K562 treated with DMSO at 1 percent for 12 hours (cell line): Measurements from ENCODE around the gene PAF1. TPM values are rescaled to one million over a fixed set of nuclear protein-coding genes. Genes with fewer than 3 reads are reported as not detected.

Experiments used
- total RNA-seq: library from RNA; unstranded; fragments of 300-600 nt; gene quantifications from 2 replicates; pipeline ENCODE4 v1.2.3, GENCODE V29; 2022; ENCODE audit not compliant: insufficient read depth

The PAF1 gene
- total RNA-seq, result 36.9 and 49.1 TPM in 2 replicates

DNA sequence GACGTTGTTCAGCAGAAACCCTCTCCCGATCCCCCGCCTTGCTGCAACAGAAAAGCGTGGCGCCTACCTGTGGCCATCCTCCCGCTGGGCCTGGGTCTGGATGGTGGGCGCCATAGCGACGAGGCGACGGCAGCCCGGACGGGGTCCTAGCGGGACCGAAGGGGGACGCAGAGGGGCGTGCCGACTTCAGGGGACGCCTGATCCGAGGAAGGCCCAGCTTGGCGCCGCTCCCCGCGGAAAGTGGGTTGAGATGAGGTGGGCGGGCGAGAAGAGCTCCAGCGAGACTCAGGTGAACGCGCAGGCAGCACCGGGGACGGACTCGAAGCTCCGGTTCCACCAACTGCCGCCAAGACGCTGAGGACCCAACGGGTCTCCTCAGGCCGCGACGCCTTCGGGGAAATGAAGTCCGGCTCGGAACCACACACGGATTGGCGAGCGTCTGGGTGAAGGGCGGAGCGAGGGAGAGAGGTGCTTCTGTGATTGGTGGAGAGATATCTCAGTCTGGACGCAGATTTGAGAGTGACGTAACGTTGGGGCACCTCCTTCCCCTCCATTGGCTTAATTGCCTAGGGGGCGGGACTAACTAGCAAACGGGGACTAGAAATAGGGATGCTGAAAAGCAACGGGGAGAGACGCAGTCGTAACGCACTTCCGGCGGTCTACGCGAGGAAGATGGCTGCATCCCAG is at the start of gene PAF1, which contains the start of gene MED29:
Gene PAF1 (minus strand): TSS at position 356 of the 687 bp plus-strand sequence. CDS start 242 bp downstream, at position 114.
Gene MED29 (plus strand): TSS at position 628 of the 687 bp plus-strand sequence. CDS start 45 bp downstream, at position 673.

DNA sequence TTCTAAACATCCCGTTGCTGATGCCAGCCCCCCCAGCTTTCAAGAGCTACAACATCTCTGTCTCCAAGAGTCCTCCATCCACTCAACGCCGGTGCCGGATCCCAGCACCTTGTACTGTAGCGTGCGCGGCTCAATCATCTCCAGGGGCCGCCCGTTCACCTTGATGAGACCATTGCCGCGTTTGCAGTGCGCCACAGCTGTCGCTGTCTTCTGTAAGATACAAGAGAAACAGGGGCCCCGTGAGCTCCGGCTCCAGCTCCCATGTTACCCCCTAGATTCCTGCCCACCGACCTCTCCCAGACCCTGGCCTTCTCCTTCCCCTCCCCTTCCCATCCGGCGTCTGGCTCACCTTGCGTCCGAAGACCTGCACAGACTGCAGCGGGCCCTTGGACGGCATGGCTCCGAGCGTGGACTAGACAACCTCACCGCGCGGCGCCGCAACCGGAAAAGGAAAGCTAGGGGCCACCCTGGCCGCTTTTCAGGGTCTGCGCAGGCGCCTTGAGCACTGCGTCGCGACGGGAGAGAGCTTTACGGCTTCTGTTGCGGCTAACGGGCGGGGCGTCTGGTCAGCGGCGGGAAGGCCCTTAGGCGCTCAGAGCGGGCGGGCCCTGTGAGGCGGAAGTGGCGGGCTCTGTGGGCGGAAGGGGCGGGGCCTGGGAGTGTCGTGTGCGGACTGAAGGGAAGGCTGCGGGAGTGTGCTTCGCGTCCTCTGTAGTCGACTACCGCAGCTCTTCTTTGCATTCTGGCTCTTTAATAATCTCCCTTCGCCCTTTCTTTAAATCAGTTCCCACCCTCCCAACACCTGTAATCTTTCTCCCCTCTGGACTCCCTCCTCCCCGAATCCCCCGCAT is 44.8 kb upstream of the PAF1 start, which contains the start of gene RPS16:
Gene RPS16 (minus strand): TSS at position 451 of the 851 bp plus-strand sequence. CDS start 54 bp downstream, at position 397.

DNA sequence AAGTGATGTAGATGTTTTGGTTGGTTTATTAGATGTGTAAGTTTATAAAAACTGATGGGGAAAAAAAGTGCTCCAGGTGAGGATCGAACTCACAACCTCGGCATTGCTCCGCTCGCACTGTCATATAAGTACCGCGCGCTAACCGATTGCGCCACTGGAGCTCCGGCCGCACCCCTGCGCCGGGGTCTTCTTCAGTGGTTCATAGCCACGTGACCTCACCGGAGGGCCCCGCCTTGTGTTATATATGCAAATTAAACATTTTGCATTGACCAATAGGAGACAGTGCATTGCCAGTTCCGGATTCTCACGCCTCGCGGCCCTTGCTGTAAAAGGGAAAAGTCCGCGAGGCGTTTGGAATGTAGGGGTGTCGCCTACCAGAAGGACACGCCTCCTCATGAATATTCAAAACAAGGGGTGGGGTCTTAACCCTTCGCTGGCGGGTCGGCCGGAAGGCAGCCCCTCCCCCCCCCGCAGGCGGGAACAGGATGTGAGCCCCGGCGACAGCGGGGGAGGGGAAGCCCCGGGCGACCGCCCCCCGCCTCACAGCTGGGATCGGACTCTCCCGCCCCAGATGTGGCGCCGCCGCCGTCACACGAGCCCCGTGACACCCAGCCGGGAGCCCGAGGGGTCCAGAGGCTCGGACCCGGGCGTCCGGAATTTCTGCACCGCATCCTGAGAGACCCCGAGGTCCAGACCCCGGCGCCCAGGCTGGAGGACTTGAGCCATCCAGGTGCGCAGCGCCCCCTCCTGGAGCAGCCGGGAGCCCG is 21.4 kb upstream of the PAF1 start, which contains the start of gene PLEKHG2:
Gene PLEKHG2 (plus strand): TSS at position 570 of the 767 bp plus-strand sequence. CDS start 1,418 bp downstream, outside the sequence.

GRCh38 chr19:39406656-39407409 is 15.9 kb upstream of the PAF1 start, which contains the start of gene ZFP36:
TSS of gene ZFP36 (plus strand) at chr19:39406847. CDS start at chr19:39406905, 58 bp downstream.

GRCh38 chr19:39341719-39342604 is 48.9 kb downstream of the PAF1 start, which contains the start of gene SAMD4B:
TSS of gene SAMD4B (plus strand) at chr19:39342421. CDS start at chr19:39356894, 14,473 bp downstream.

Other genes with a start within 250 kb of the PAF1 start
- gene NCCRP1, start 194.1 kb downstream of the PAF1 start, total RNA-seq, result not detected in 2 replicates
- gene SYCN, start 186.8 kb downstream of the PAF1 start, total RNA-seq, result not detected in 2 replicates
- gene IFNL3, start 146.1 kb downstream of the PAF1 start, total RNA-seq, result not detected in 2 replicates
- not detected in 2 replicates for gene IFNL4, start 142.2 kb downstream of the PAF1 start, total RNA-seq
- gene IFNL2, start 122.7 kb downstream of the PAF1 start, total RNA-seq, result not detected in 2 replicates
- not detected in 2 replicates for gene IFNL1, start 94.7 kb downstream of the PAF1 start, total RNA-seq
- gene LRFN1, start 70.2 kb downstream of the PAF1 start, total RNA-seq, result 6.5 and 7.8 TPM in 2 replicates
- gene GMFG, start 55.1 kb downstream of the PAF1 start, total RNA-seq, result 80.2 and 106 TPM in 2 replicates
- 65.8 and 145 TPM in 2 replicates for gene SAMD4B, start 48.7 kb downstream of the PAF1 start, total RNA-seq
- 19.4 and 29.2 TPM in 2 replicates for gene MED29, start 272 bp upstream of the PAF1 start, total RNA-seq
- 14.9 and 25.6 TPM in 2 replicates for gene ZFP36, start 15.7 kb upstream of the PAF1 start, total RNA-seq
- gene PLEKHG2, start 21.6 kb upstream of the PAF1 start, total RNA-seq, result 3.2 and 10.9 TPM in 2 replicates
- gene RPS16, start 44.8 kb upstream of the PAF1 start, total RNA-seq, result 8,803 and 14,511 TPM in 2 replicates
- gene SUPT5H, start 54.5 kb upstream of the PAF1 start, total RNA-seq, result 87.3 and 120 TPM in 2 replicates
- gene TIMM50, start 89.7 kb upstream of the PAF1 start, total RNA-seq, result 103 and 120 TPM in 2 replicates
- 0.70 and 2.0 TPM in 2 replicates for gene DLL3, start 107.8 kb upstream of the PAF1 start, total RNA-seq
- gene SELENOV, start 124.0 kb upstream of the PAF1 start, total RNA-seq, result not detected in 2 replicates
- 4.9 and 9.6 TPM in 2 replicates for gene EID2B, start 141.7 kb upstream of the PAF1 start, total RNA-seq
- 19.1 and 23.0 TPM in 2 replicates for gene EID2, start 149.1 kb upstream of the PAF1 start, total RNA-seq
- gene LGALS13, start 211.4 kb upstream of the PAF1 start, total RNA-seq, result 3.8 TPM in 1 of 2 replicates, not detected in the other